GM18526 (cell line): ENCODE results near the gene HACE1.

ENCODE experiments used
- POLR2A ChIP-seq: IDR thresholded peaks from 3 replicates; pipeline ENCODE4 v1.6.1; 2011; ENCODE audit not compliant: insufficient read length; ENCODE audit errors: extremely low read depth

The HACE1 gene

GRCh38 chr6:104710543-104711335 is 149.0 kb downstream of the HACE1 start:
- TF ChIP-seq POLR2A: no peak

GRCh38 chr6:104705916-104706442 is 153.7 kb downstream of the HACE1 start:
- TF ChIP-seq POLR2A: no peak

- TF ChIP-seq POLR2A: no peak
These were observed 154.5 kb downstream of the HACE1 start for GRCh38 chr6:104705095-104705707.

GRCh38 chr6:104704191-104704590 is 155.5 kb downstream of the HACE1 start:
- no peak for TF ChIP-seq POLR2A

- no peak for TF ChIP-seq POLR2A
These were observed 157.4 kb downstream of the HACE1 start for GRCh38 chr6:104702126-104702841.

- no peak for TF ChIP-seq POLR2A
These were observed 159.1 kb downstream of the HACE1 start for GRCh38 chr6:104700371-104701185.

GRCh38 chr6:104699593-104700329 is 160.0 kb downstream of the HACE1 start:
- no peak for TF ChIP-seq POLR2A

- no peak for TF ChIP-seq POLR2A
These were observed 160.7 kb downstream of the HACE1 start for GRCh38 chr6:104698979-104699378.

- TF ChIP-seq POLR2A: no peak
These were observed 167.7 kb downstream of the HACE1 start for GRCh38 chr6:104692008-104692407.

- no peak for TF ChIP-seq POLR2A
These were observed 170.0 kb downstream of the HACE1 start for GRCh38 chr6:104689551-104690205.

- TF ChIP-seq POLR2A: no peak
These were observed 171.3 kb downstream of the HACE1 start for GRCh38 chr6:104688283-104688969.

- no peak for TF ChIP-seq POLR2A
These were observed 173.1 kb downstream of the HACE1 start for GRCh38 chr6:104686550-104687175.

- no peak for TF ChIP-seq POLR2A
These were observed 173.7 kb downstream of the HACE1 start for GRCh38 chr6:104685871-104686549.
